ENCODE results near the gene KCNK4.

GRCh38 chr11:64337538-64338249 lies 46.6 kb downstream of the KCNK4 start:
- no peak for TF ChIP-seq POLR2AphosphoS5 (IDR thresholded peaks at IDR 0.05; ENCODE audit: borderline replicate concordance, low read depth, low read length)
- TF ChIP-seq EZH2 (IDR thresholded peaks at IDR 0.05): no peak
- TF ChIP-seq FOXP2 (optimal IDR thresholded peaks at IDR 0.05; ENCODE audit: control extremely low read depth, extremely low read length, insufficient read depth): no peak

Data from SK-N-MC (cell line).